ENCODE measurements around the gene SPATA6L.

Gene SPATA6L

GRCh38 chr9:4596165-4596922 is 69.9 kb downstream of the SPATA6L start:
- in situ Hi-C loops (cut with MboI; ENCODE audit: low pct_unique_long_range_greater_than_20kb, low sequenced_read_pairs), result loop anchor here (25.0 kb wide), 1 partner anchor 109 kb away; the partner anchor contains the start of gene SLC1A1
- DNase-seq, result no peak

- in situ Hi-C loops (cut with MboI; ENCODE audit: low pct_unique_long_range_greater_than_20kb, low sequenced_read_pairs), result loop anchor here (25.0 kb wide), 1 partner anchor 108 kb away; the partner anchor contains the start of gene SLC1A1
- DNase-seq, result no peak
These were observed 71.3 kb downstream of the SPATA6L start for GRCh38 chr9:4594994-4595393.

- in situ Hi-C loops (cut with MboI; ENCODE audit: low pct_unique_long_range_greater_than_20kb, low sequenced_read_pairs), result loop anchor here (25.0 kb wide), 1 partner anchor 107 kb away; the partner anchor contains the start of gene SLC1A1
- DNase-seq, result no peak
These were observed 71.7 kb downstream of the SPATA6L start for GRCh38 chr9:4594545-4594944.

- in situ Hi-C loops (cut with MboI; ENCODE audit: low pct_unique_long_range_greater_than_20kb, low sequenced_read_pairs), result loop anchor here (25.0 kb wide), 1 partner anchor 106 kb away; the partner anchor contains the start of gene SLC1A1
These were observed 73.4 kb downstream of the SPATA6L start for GRCh38 chr9:4592886-4593285.

GRCh38 chr9:4592295-4592694 is 74.0 kb downstream of the SPATA6L start:
- in situ Hi-C loops (cut with MboI; ENCODE audit: low pct_unique_long_range_greater_than_20kb, low sequenced_read_pairs), result loop anchor here (25.0 kb wide), 1 partner anchor 105 kb away; the partner anchor contains the start of gene SLC1A1
- no peak for DNase-seq

More at GRCh38 chr9:4592886-4593285, 73.4 kb downstream of the SPATA6L start:
- DNase-seq, result no peak

GRCh38 chr9:4591123-4591500 is 75.2 kb downstream of the SPATA6L start:
- in situ Hi-C loops (cut with MboI; ENCODE audit: low pct_unique_long_range_greater_than_20kb, low sequenced_read_pairs), result loop anchor here (25.0 kb wide), 1 partner anchor 104 kb away; the partner anchor contains the start of gene SLC1A1
- no peak for DNase-seq

- no peak for DNase-seq
- in situ Hi-C loops (cut with MboI; ENCODE audit: low pct_unique_long_range_greater_than_20kb, low sequenced_read_pairs), result loop anchor here (25.0 kb wide), 1 partner anchor 103 kb away; the partner anchor contains the start of gene SLC1A1
These were observed 75.7 kb downstream of the SPATA6L start for GRCh38 chr9:4590430-4591122.

GRCh38 chr9:4588721-4589120 is 77.6 kb downstream of the SPATA6L start:
- DNase-seq, result no peak
- in situ Hi-C loops (cut with MboI; ENCODE audit: low pct_unique_long_range_greater_than_20kb, low sequenced_read_pairs), result loop anchor here (25.0 kb wide), 1 partner anchor 101 kb away; the partner anchor contains the start of gene SLC1A1

GRCh38 chr9:4585135-4585534 is 81.1 kb downstream of the SPATA6L start:
- no peak for DNase-seq
- in situ Hi-C loops (cut with MboI; ENCODE audit: low pct_unique_long_range_greater_than_20kb, low sequenced_read_pairs), result loop anchor here (25.0 kb wide), 1 partner anchor 98 kb away; the partner anchor contains the start of gene SLC1A1

GRCh38 chr9:4584636-4585035 is 81.6 kb downstream of the SPATA6L start:
- in situ Hi-C loops (cut with MboI; ENCODE audit: low pct_unique_long_range_greater_than_20kb, low sequenced_read_pairs), result loop anchor here (25.0 kb wide), 1 partner anchor 97 kb away; the partner anchor contains the start of gene SLC1A1

GRCh38 chr9:4583001-4583400 is 83.3 kb downstream of the SPATA6L start:
- DNase-seq, result no peak
- in situ Hi-C loops (cut with MboI; ENCODE audit: low pct_unique_long_range_greater_than_20kb, low sequenced_read_pairs), result loop anchor here (25.0 kb wide), 1 partner anchor 96 kb away; the partner anchor contains the start of gene SLC1A1

More at GRCh38 chr9:4584636-4585035, 81.6 kb downstream of the SPATA6L start:
- DNase-seq, result no peak

- in situ Hi-C loops (cut with MboI; ENCODE audit: low pct_unique_long_range_greater_than_20kb, low sequenced_read_pairs), result loop anchor here (25.0 kb wide), 1 partner anchor 95 kb away; the partner anchor contains the start of gene SLC1A1
- no peak for DNase-seq
These were observed 84.3 kb downstream of the SPATA6L start for GRCh38 chr9:4581861-4582565.

GRCh38 chr9:4581035-4581760 is 85.1 kb downstream of the SPATA6L start:
- in situ Hi-C loops (cut with MboI; ENCODE audit: low pct_unique_long_range_greater_than_20kb, low sequenced_read_pairs), result loop anchor here (25.0 kb wide), 1 partner anchor 94 kb away; the partner anchor contains the start of gene SLC1A1
- no peak for DNase-seq

- in situ Hi-C loops (cut with MboI; ENCODE audit: low pct_unique_long_range_greater_than_20kb, low sequenced_read_pairs), result loop anchor here (25.0 kb wide), 1 partner anchor 92 kb away; the partner anchor contains the start of gene SLC1A1
- DNase-seq, result no peak
These were observed 87.3 kb downstream of the SPATA6L start for GRCh38 chr9:4579001-4579400.

- no peak for DNase-seq
- in situ Hi-C loops (cut with MboI; ENCODE audit: low pct_unique_long_range_greater_than_20kb, low sequenced_read_pairs), result loop anchor here (25.0 kb wide), 1 partner anchor 89 kb away; the partner anchor contains the start of gene SLC1A1
These were observed 89.8 kb downstream of the SPATA6L start for GRCh38 chr9:4576448-4576847.

- DNase-seq, result no peak
- in situ Hi-C loops (cut with MboI; ENCODE audit: low pct_unique_long_range_greater_than_20kb, low sequenced_read_pairs), result loop anchor here (25.0 kb wide), 1 partner anchor 89 kb away; the partner anchor contains the start of gene SLC1A1
These were observed 90.3 kb downstream of the SPATA6L start for GRCh38 chr9:4575997-4576396.

GRCh38 chr9:4574657-4575243 is 91.5 kb downstream of the SPATA6L start:
- DNase-seq, result no peak
- in situ Hi-C loops (cut with MboI; ENCODE audit: low pct_unique_long_range_greater_than_20kb, low sequenced_read_pairs), result loop anchor here (25.0 kb wide), 1 partner anchor 87 kb away; the partner anchor contains the start of gene SLC1A1
